Stimulated activated CD8-positive, alpha-beta memory T cell treated with anti-CD3 and anti-CD28 coated beads, Interleukin-15, amount 100 ng/mL, for 1 hour (primary cell): ENCODE results near the gene VENTX.

Experiments used
- DNase-seq: peaks from one replicate; pipeline ENCODE4 v3.0.0-alpha.2; 2020; ENCODE audit warnings: low read depth

Gene VENTX

GRCh38 chr10:133235265-133235855, 2.3 kb upstream of the VENTX start:
- DNase-seq = no peak

DNA sequence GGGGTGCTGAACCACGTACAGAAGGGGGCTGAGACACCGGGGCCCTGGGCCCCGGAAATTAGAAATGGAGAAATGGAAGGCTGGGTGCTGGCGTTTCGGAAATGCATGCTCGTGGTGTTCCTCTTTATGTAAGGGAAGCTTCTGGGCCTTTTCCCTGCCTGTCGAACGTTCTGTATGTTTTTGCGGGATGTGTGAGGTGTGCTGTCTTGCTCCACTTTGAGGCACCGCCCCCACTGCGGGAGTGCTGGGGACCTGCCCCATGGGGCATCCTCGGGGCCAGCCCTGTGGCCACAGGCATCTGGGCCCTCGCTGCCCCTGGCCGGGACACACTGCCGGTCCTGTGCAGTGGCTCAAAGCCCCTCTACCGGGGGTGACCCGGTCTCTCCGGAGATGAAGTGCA, 1.7 kb upstream of the VENTX start:
- no peak for DNase-seq

DNA sequence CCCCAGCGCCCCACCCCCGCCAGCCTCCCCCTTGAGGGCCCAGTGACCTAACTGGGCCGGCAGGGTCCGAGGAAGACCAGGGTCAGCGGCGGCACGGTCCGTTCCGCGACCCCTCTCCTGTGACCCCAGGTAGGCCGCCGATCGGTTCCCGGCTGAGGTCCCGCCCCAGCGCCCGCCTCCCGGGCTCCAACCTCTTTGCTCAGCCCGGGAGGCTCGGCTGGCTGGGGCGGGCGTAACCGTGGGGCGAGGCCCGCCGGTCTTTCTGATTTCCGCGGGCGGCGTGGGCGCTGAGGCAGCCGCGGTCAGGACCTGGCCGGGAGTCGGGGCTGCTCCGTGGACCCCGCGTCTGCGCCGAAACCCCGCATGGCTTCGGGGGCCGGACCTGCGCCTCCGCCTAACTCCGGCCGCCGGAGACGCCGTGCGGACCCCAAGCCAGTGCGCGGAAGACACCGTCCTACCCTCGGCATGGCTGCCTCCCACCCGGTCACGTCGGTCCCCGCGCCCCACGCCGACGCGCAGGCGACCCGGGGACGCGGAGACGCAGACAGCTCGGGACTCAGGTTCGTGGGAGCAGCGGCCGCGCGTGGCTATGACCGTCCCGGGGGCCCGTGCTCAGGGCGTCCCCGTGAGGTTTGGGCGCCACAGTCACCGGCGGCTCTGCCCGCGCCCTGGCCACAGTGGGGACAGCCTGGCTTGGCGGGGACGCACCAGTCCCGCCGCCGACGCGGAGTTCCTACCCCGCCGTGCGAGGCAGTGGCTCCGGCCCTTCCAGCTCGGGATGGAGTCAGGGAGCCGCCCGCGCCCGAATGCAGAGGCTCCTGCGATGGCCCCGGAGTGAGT, 1.0 kb upstream of the VENTX start:
- no peak for DNase-seq

DNA sequence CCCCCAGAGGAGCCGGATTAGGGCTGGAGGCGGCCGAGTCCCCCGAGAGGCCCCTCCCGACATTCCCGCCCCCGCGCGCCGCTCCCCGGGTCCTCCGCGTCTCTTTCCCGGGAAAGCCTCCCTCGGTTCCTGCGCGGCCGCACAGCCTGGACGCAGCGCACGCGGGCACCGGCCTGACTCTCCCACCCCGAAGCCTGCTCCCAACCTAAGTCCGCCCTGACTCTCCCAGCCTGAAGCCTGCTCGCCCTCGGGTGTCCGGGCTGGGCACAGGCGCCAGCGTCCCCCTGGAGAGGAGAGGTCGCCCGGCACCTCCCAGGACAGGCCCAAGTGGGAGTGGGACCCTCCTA, 441 bp upstream of the VENTX start:
- no peak for DNase-seq

DNA sequence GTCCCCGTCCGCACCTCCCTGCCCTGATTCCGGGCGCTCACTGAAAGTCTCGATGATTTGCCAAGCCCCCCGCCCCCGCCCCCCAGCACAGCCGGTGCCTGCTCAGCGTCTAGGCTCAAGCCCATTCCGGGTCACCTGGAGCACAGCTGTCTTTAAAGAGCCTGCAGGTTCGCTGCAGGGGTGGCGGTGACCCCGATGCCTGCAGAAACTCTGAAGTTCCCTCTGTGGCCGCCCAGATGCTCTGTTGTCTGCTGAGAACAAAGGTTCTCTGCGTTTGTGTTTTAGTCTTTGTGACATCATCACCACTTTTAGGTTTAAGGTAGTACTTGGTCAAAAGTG, 780 bp downstream of the VENTX start:
- DNase-seq = no peak

DNA sequence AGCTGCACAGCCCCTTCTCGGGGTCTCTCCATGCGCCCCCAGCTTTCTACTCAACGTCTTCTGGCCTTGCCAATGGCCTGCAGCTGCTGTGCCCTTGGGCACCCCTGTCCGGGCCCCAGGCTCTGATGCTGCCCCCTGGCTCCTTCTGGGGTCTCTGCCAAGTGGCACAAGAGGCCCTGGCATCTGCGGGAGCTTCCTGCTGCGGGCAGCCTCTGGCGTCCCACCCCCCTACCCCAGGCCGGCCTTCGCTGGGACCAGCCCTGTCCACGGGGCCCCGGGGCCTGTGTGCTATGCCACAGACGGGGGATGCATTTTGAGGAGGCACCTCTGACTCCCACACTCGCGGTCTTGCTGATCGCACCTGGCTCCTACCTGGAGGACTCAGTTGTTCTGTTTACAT, 2.3 kb downstream of the VENTX start:
- no peak for DNase-seq

GRCh38 chr10:133241501-133242205, 4.0 kb downstream of the VENTX start:
- DNase-seq = no peak

DNA sequence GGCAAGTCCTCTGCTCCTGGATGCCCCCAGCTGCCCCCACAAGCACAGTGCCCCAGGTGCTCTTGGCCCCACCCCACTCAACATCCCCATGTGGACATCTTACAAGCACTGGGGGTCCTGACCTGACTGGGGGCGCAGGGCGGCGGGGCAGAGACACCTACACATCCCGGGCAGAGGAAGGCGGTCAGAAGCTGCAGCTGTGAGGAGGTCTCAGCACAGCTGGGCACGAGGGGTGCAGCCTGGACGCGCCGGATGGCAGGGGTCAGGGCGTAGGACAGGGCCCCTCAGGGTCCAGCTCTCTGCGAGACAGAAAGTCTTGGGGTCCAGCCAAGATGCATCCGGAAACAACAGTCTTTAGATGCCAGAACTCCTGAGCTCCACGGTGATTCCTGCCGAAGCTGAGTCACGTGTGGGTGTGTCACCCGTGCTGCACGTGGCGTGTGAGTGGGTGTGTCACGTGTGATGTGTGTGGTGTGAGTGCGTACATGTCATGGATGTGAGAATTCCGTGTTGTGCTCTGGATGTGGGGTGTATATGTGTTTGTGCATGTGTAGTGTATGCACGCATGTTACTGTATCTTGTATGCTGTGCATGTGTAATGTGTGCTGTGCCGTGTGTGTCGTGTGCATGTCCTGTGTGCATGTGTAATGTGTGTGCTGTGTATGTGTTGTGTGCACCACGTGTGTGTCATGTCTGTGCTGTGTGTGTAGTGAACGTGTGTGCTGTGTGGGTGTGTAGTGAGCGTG, 5.1 kb downstream of the VENTX start:
- DNase-seq = no peak

- no peak for DNase-seq
Observed at GRCh38 chr10:133243593-133243992, 5.9 kb downstream of the VENTX start.

DNA sequence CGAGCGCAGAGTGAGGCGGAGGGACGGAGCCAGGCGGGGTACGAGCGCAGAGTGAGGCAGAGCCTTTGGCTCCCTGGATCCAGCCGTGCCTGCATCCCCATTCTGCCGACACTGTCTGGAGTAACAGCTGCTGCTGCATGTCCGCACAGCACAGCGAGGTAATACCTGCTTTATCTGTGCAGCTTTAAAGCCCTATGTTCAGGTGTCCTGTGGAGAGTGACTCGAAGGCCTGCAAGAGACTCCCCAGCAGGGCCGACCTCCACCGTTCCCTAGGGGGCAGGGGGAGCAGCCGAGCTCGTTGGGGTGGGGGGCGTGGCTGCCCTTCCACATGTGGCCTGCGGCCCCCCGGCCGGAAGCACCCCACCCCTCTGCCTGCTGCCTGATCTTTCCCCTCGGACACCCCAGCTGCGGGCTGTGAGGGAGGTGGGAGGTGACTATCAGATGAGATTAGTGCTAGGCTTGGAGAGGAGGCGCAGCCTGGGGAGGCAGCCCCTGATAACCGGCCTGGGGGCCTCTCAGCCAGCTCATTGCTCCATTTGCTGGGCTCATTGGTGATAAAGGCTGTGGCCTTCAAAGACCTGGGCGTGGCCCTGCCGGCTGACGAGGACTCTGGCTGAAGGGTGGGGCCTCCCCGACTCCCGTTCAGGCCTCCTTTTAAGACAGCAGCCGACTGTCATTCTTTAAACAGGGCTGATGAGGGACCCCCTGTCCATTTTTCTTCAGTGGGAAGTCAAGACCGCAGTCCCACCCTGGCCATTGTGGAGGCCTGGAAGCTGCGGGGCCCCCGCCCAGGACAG, 8.0 kb downstream of the VENTX start:
- no peak for DNase-seq

DNA sequence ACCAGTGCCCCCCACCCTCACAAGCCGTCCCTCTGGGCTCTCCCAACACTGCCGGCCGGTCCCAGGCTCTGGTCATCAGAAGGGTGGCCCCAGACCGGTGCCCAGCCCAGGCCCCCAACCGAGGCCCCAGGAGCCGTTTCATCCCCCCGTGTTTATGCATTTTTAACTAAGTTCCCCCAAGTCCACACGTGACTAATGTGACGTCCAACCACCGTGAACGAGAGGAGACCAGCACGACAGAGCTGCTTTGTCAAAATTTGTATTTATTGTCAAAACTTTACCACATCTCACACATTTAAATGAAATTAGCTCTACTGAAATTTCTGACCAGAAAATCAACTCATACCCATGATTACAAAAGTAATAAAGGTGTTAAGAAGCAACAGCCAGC, 8.6 kb downstream of the VENTX start:
- DNase-seq = no peak

DNA sequence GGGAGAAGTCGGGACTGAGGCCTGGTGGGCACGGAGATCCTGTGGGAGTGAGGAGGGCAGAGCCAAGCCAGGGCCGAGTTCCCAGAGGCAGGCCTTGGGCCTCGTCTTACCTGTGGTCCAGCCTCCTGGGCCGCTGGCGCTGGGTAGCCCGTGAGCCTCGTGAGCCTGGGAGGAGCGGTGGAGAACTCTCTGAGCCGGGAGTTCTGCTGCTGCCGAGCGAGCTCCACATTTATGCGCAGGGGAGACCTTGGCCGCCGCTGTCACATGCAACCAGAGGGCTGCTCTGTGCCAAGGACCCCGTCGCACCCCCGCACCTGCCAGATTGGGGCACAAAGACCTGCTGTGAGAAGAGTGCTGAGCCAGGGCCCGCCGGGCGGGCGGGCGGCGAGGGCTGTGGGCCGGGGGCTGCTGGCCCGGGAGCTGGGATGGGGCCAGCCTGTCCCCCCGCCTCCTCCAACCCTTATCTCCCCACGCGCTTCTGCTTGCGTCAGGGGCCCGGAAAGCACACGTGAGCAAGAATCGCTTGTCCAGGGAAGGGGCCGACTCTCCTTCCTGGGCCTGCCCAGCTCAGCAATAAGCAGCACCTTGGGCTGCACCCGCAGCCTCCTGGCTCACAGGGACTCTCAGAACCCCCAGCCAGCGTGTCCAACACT, 10.2 kb downstream of the VENTX start:
- DNase-seq = no peak

DNA sequence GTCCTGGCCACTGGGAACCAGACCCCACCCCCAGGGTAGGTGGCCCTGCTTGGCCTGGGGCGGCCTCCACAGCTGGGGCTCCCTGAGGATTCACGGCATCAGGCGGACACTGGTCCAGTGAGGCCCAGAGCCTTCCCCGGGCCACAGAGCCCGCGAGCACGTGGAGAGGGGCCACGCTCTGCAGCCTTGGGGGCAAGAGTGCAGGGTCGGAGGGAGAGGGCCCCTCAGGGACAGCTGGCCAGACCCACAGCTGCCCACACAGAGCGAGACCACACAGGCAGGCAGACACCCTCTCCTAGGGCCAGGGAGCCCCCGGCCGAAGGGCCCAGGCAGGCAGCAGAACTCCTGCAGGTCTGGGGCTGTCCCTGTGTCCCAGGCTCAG, 10.7 kb downstream of the VENTX start:
- no peak for DNase-seq

GRCh38 chr10:133249094-133249780, 11.6 kb downstream of the VENTX start:
- DNase-seq = no peak

DNA sequence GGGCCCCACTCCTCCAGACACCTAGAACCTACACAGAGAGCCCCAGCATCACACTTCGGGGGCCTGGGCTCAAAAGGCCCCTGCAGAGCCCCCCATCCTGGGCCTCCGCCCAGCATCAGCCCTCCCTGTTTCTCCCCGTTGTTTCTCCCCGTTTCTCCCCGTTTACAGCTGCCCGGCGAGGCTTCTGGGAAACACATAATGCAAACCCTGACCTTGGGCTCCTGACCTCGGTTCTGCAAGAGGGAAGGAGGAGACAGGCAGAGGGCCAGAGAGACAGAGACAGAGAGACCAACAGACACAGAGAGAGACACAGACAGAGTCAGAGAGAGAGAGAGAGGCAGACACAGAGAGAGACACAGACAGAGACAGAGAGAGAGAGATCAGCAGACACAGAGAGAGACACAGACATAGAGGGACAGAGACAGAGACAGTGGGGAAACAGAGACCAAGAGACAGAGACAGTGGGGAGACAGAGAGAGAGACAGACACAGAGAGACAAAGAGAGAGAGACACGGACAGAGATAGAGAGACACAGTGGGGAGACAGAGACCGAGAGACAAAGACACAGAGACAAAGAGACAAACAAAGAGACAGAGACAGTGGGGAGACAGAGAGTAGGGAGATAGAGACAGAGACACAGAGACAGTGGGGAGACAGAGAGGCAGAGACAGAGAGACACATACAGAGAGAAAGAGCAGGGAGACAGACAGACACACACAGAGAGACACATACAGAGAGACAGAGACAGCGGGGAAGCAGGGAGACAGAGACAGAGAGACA, 12.5 kb downstream of the VENTX start:
- no peak for DNase-seq

DNA sequence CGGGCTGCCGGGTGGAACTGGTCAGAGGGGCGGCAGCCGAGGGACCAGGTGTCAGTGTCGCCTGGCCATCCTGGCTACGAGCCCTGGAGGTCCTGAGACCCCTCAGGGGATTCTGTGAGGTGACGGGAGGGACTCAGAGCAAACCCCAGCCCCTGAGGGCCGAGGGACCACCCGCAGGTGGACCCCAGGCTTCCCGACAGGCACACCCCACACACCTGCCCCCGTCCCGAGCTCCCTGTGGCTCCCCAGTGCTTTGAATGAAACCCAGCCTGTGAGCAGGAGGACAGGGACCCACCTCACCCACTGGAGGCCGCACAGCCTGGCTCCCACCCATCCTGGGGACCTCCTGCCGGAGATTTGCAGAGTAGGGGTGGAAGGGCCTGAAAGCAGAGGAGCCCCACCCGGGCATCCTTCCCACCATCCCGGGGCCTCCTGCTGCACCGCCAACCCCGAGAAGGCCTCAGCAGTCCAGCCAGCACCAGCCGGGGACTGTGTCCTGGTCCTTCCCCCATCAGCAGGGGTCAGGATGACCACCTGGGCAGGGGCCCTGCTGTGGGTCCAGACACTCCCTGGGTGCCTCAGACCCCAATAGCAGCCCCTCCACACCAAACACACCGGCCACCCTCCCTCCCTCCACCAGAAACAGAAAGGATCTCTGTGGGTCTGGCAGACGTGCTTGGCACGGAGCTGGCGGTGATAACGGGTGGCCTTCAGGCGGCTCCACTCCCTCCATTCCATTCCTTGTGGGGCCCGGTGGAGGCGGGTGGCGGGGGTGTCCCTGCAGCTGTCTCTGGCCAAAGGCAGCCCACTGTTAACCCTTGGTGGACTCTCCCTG, 13.9 kb downstream of the VENTX start:
- no peak for DNase-seq

DNA sequence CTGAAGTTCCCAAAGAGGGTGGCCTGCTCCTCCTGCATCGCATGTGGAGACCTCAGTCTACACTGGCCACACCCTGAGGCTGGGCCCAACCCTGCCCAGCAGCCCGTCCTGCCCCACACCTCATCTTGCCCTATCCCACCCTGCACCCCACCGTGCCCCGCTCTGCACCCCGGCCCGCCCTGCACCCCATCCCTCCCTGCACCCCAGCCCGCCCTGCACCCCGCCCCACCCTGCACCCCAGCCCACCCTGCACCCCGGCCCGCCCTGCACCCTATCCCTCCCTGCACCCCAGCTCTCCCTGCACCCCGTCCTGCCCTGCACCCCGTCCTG, 14.5 kb downstream of the VENTX start:
- DNase-seq = no peak

DNA sequence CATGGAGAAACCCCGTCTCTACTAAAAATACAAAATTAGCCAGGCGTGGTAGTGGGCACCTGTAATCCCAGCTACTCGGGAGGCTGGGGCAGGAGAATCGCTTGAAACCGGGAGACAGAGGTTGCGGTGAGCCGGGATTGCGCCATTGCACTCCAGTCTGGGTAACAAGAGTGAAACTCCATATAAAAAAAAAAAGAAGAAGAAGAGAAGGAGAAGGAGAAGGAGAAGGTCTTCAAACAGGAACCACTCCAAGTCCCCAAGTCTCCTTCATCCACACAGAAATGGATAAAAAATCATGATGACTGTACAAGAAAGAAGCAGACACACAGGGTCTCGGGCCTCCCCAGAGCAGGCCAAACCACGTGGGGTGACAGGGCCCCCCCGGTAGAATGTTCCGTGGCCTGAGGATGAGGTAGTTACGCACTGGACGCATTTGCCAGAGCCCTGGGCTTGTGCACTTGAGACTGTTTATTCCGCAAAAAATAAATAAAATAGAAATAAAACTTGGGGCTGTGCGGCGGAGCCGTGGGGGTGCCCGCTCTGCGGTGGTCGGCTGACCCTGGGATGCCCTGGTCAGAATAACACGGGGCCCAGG, 15.8 kb downstream of the VENTX start:
- DNase-seq = no peak
